GM06990 (cell line): ENCODE measurements around the gene KCNQ2.

ENCODE experiments used
- DNase-seq: peaks from one replicate; pipeline ENCODE4 v3.0.0-alpha.2; 2011; ENCODE audit not compliant: insufficient read length; ENCODE audit errors: extremely low read depth
- H3K27me3 ChIP-seq: replicated peaks from 2 replicates; pipeline ENCODE4 v1.6.0; 2011; ENCODE audit warnings: low read length; ENCODE audit not compliant: control insufficient read depth, insufficient read depth
- H3K36me3 ChIP-seq: 2 replicates; pipeline ENCODE4 v1.5.1; 2011; ENCODE audit warnings: low read length; ENCODE audit not compliant: control insufficient read depth, insufficient read depth
- H3K4me3 ChIP-seq: replicated peaks from 2 replicates; pipeline ENCODE4 v1.5.1; 2011; ENCODE audit warnings: low read depth, mild to moderate bottlenecking, control low read depth, low read length
- CTCF ChIP-seq: IDR thresholded peaks from 2 replicates; pipeline ENCODE4 v1.5.1; 2011; ENCODE audit warnings: low read length, control low read depth, mild to moderate bottlenecking, inconsistent platforms; ENCODE audit not compliant: insufficient read depth, poor library complexity, severe bottlenecking

Gene KCNQ2

GRCh38 chr20:63434599-63435378 is 37.7 kb downstream of the KCNQ2 start:
- TF ChIP-seq CTCF = peak; percentile 87
- Histone ChIP-seq H3K36me3 (no peaks in the 10 kb centered on the region), H3K4me3 (no peak overlapping the region; the same call in 1 of the 2 replicates), H3K27me3 (no peaks in the 10 kb centered on the region)
- DNase-seq = peak; percentile 67

DNA sequence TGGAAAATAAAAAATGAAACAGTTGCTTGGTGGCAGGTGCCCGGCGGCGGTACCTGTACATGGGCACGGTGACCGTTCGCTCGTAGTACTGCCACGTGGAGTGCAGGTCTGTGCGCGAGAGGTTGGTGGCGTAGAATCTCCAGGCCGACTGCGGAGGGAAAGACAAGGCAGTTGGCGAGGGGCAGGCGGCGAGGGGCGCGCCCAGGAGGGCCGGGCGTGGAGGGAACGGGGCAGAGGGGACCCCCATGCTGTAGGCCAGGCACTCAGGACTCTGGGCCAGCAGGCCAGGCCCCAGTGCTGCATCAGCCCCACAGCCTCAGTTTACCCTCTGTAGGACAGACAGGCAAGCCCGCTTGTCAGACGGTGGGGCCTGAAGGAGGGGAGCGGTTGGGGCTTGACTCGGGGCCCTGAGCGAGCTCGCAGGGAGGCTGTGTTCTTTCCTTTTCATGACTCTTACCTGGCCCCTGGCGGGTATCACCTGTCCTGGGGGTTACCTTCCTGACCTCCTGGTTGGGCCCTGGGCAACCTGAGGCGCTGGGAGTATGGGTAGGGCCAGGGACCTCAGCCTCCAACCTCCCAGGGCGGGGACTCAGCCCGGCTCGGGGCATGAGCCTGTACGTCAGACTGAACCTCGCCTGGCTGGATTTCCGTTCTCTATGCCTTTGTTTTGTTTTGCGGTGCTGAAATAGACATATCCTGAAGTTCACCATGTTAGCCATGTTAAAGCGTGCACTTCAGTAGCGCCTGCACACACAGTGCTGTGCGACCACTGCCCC is 38.5 kb downstream of the KCNQ2 start:
- Histone ChIP-seq H3K27me3 (no peaks in the 10 kb centered on the region), H3K4me3 (no peak overlapping the region), H3K36me3 (no peaks in the 10 kb centered on the region)
- no peak for TF ChIP-seq CTCF
- DNase-seq = peak; percentile 36

GRCh38 chr20:63433351-63433750 is 39.1 kb downstream of the KCNQ2 start:
- Histone ChIP-seq H3K27me3 (no peaks in the 10 kb centered on the region), H3K36me3 (no peaks in the 10 kb centered on the region), H3K4me3 (no peak overlapping the region; the same call in 1 of the 2 replicates)
- DNase-seq = no peak
- no peak for TF ChIP-seq CTCF

GRCh38 chr20:63432577-63433325 is 39.7 kb downstream of the KCNQ2 start:
- no peak for TF ChIP-seq CTCF
- Histone ChIP-seq H3K27me3 (no peaks in the 10 kb centered on the region), H3K4me3 (no peak overlapping the region; the same call in 1 of the 2 replicates), H3K36me3 (no peaks in the 10 kb centered on the region)
- DNase-seq = no peak

DNA sequence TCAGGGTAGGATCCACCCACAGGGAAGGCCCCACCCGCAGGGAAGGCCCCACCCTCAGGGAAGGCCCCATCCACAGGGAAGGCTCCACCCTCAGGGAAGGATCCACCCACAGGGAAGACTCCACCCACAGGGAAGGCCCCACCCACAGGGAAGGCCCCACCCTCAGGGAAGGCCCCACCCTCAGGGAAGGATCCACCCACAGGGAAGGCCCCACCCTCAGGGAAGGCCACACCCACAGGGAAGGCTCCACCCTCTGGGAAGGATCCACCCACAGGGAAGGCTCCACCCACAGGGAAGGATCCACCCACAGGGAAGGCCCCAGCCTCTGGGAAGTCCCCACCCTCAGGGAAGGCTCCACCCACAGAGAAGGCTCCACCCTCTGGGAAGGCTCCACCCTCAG is 40.5 kb downstream of the KCNQ2 start:
- no peak for TF ChIP-seq CTCF
- Histone ChIP-seq H3K4me3 (no peak overlapping the region), H3K27me3 (no peaks in the 10 kb centered on the region), H3K36me3 (no peaks in the 10 kb centered on the region)
- no peak for DNase-seq
